Esophagus squamous epithelium (tissue), 5 donors: ENCODE measurements around the gene KIF13A. TPM values are rescaled to one million over a fixed set of nuclear protein-coding genes. Genes with fewer than 3 reads are reported as not detected.

Experiments
- DNase-seq: peaks from one replicate; lab custom pipeline; 2025; lab: John Stamatoyannopoulos, UW
- H3K27ac ChIP-seq, 4 donors: fragments of 200-600 bp; sonication (generic); one replicate each; pipeline ENCODE4 v1.5.1; 2016 to 2019; ENCODE audit warnings: mild to moderate bottlenecking in 1 of 4
- H3K27me3 ChIP-seq, 4 donors: fragments of 200-600 bp; sonication (generic); 1 replicate in 3 of 4; 2 replicates in 1 of 4; pipeline versions ENCODE4 v1.5.1 to v1.6.0; 2017 to 2021; ENCODE audit warnings: antibody characterized with exemption in 1 of 4
- H3K36me3 ChIP-seq, 3 donors: fragments of 200-600 bp; sonication (generic); one replicate each; pipeline ENCODE4 v1.5.1; 2016 to 2019
- H3K4me1 ChIP-seq, 3 donors: fragments of 200-600 bp; sonication (generic); one replicate each; pipeline ENCODE4 v1.5.1; 2017 to 2019
- H3K4me3 ChIP-seq, 4 donors: fragments of 200-600 bp; sonication (generic); 1 replicate in 3 of 4; 2 replicates in 1 of 4; pipeline ENCODE4 v1.5.1; 2016 to 2019; ENCODE audit warnings: mild to moderate bottlenecking in 2 of 4, moderate library complexity in 1 of 4
- H3K9me3 ChIP-seq, 3 donors: fragments of 200-600 bp; sonication (generic); one replicate each; pipeline ENCODE4 v1.5.1; 2016 to 2019
- POLR2A ChIP-seq, 4 donors: fragments of 450-650 bp; IDR thresholded peaks; one replicate each; pipeline ENCODE4 v1.6.1; 2017; ENCODE audit warnings: antibody characterized with exemption in 4 of 4, mild to moderate bottlenecking in 4 of 4, moderate library complexity in 3 of 4
- WGBS, 2 donors: methylation state at CpG; one replicate each; pipeline ENCODE4 v1.1.5; 2018; 5-methylcytosine and 5-hydroxymethylcytosine counted together
- intact Hi-C: fragments of 100-400 bp; cut with DNase I; formaldehyde crosslinking; loops from one replicate; pipeline ENCODE4 v1.15.0; 2022
- total RNA-seq, 4 donors: library from RNA; depleted of rRNA; stranded (reverse); fragments of >200 nt; gene quantifications; one replicate each; pipeline ENCODE4 v1.1.0, GENCODE V29; 2016
- TF ChIP-seq, protein P1 (sequence below), 6 experiments: fragments of 450-650 bp in 4 of 6; fragments of 200-600 bp in 2 of 6; sonication (generic) in 2 of 6; IDR thresholded peaks; one replicate each; pipeline ENCODE4 v1.5.1; 2016 to 2019; ENCODE audit warnings: antibody characterized with exemption in 6 of 6, mild to moderate bottlenecking in 4 of 6, moderate library complexity in 4 of 6
- donor health status: DM: yes; HTN: yes; CAD: no.

KIF13A gene
- total RNA-seq, 4 donors from 2014 or later: 18.7 to 34.5 (median 25.0) TPM

DNA sequence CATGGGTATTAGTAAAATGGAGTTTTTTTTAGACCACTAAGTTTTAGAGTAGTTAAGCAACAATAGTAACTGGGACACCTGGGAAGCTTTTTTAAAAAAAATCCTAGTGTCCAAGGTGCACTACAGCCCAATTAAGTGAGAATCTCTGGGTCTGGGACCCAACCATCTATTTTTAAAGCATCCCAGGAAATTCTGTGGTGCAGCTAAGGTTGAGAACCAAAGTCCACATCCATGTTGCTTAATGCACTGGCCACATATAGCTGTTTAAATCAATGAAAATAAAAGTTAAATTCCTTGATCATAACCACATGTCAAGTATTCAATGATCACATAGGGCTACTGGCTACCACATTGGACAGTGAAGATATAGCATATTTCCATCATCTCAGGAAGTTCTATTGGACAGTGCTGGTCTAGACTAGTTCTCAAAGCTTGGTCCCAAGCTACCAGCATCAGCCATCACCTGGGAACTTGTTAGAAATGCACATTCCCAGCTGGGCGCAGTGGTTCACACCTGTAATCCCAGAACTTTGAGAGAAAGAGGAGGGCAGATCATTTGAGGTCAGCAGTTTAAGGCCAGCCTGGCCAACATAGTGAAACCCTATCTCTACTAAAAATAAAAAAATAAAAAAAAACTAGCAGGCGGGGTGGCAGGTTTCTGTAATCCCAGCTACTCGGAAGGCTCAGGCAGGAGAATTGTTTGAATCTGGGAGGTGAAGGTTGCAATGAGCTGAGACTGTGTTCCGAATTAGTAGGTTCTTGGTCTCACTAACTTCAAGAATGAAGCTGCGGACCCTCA lies 12.7 kb downstream of the KIF13A start:
- TF ChIP-seq POLR2A (IDR thresholded peaks at IDR 0.05): no peak
- TF ChIP-seq, protein P1, sequence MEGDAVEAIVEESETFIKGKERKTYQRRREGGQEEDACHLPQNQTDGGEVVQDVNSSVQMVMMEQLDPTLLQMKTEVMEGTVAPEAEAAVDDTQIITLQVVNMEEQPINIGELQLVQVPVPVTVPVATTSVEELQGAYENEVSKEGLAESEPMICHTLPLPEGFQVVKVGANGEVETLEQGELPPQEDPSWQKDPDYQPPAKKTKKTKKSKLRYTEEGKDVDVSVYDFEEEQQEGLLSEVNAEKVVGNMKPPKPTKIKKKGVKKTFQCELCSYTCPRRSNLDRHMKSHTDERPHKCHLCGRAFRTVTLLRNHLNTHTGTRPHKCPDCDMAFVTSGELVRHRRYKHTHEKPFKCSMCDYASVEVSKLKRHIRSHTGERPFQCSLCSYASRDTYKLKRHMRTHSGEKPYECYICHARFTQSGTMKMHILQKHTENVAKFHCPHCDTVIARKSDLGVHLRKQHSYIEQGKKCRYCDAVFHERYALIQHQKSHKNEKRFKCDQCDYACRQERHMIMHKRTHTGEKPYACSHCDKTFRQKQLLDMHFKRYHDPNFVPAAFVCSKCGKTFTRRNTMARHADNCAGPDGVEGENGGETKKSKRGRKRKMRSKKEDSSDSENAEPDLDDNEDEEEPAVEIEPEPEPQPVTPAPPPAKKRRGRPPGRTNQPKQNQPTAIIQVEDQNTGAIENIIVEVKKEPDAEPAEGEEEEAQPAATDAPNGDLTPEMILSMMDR (IDR thresholded peaks at IDR 0.05): no peak
- peaks cover 0 to 6% (median 0%) of the 10 kb centered on the region in 3 donors for H3K36me3 ChIP-seq
- no peak overlapping the region for H3K27ac ChIP-seq
- no peaks in the 10 kb centered on the region for H3K9me3 ChIP-seq
- DNase-seq: no peak
- WGBS, 2 donors: 89 to 98% methylated on average over 5 of the region's 5 CpGs
- intact Hi-C loops: no loop called here
- H3K4me1 ChIP-seq: peaks cover 13 to 32% (median 14%) of the 10 kb centered on the region in 3 donors
- no peak overlapping the region for H3K4me3 ChIP-seq
- no peaks in the 10 kb centered on the region for H3K27me3 ChIP-seq

DNA sequence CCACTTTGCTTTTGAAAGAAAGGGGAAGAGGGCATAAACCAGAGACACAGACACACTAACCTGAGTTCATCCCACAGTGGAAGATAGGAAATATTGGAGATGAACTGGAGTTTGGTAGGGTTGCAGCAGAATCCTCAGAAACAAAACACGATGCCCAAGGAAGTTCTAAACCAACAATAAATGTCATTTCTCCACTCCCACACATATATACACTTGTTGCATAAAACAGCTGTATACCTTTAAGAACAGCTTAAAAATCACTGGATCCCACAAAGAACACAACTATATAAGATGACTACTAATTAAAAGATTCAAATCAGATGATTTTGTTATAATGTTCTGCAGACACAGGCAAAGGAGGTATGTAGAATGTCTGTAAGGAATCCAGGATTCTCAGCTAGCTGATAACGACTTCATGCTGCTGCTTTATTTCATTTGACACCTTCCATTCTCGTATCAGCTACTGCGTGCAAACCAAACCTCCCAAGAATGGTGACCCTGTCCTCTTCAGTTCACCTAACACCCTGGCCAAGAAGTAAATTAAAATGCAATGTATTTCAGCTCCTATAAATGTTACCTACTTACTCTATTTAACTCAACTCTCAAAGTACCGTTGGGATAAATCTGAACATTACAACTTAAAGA lies 14.3 kb downstream of the KIF13A start:
- TF ChIP-seq, protein P1 (IDR thresholded peaks at IDR 0.05): no peak
- no peak for TF ChIP-seq POLR2A (IDR thresholded peaks at IDR 0.05)
- Histone ChIP-seq H3K27me3 (no peaks in the 10 kb centered on the region), H3K4me1 (peaks cover 14 to 42% (median 16%) of the 10 kb centered on the region in 3 donors), H3K36me3 (peaks cover 0 to 6% (median 0%) of the 10 kb centered on the region in 3 donors), H3K9me3 (no peaks in the 10 kb centered on the region), H3K4me3 (no peak overlapping the region), H3K27ac (no peak overlapping the region)
- 62 to 64% methylated on average over 5 of the region's 5 CpGs for WGBS, 2 donors
- intact Hi-C loops: no loop called here
- no peak for DNase-seq

DNA sequence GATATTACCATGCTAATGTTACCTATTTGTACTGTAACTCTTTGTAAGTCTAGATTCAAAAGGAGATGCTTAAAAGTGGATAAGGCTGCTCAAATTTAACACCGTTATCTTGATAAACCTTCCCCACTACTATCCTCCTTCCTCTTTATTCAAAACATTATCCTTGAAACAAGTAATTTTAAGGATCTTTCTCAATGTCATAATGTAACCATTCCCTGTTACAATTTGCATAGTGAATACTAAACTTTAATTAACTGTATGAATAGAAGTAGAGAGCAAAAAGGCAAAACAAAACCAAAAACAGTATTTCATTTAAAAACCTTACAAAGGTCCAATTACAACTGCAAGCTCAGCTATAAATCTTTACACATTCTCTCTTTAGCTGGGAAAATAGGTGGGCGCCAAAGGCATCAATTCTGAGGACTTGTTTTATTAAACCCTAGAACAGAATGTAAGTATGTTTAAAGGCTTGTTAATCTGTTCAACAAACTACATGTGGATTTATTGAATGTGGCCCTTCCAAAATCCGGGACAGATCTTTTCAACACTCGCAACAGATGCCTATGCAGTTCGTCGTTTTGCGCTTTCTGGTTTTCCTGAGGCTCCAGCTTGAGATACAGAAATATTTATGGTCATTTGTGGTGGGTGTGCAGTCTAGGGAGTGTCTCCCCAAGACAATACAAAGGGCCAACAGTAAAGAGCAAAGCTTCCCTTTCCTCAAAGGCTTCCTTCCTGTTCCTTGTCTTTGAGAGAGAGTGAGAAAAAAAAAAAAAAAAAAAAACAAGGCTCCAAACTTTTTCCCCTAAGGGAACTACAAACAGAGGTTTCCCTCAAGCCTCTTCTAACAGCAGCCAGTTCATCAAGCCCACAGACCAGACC lies 15.1 kb downstream of the KIF13A start:
- no peak overlapping the region for H3K4me3 ChIP-seq
- WGBS, 2 donors: 57 to 69% methylated on average over 7 of the region's 7 CpGs
- H3K9me3 ChIP-seq: no peaks in the 10 kb centered on the region
- peaks cover 0 to 6% (median 0%) of the 10 kb centered on the region in 3 donors for H3K36me3 ChIP-seq
- peaks cover 14 to 45% (median 16%) of the 10 kb centered on the region in 3 donors for H3K4me1 ChIP-seq
- no peaks in the 10 kb centered on the region for H3K27me3 ChIP-seq
- intact Hi-C loops: no loop called here
- peak overlapping the region in 2 of 4 donors; percentile 19 to 50 for H3K27ac ChIP-seq
- DNase-seq: no peak
- TF ChIP-seq, protein P1 (IDR thresholded peaks at IDR 0.05): no peak
- TF ChIP-seq POLR2A (IDR thresholded peaks at IDR 0.05): no peak

DNA sequence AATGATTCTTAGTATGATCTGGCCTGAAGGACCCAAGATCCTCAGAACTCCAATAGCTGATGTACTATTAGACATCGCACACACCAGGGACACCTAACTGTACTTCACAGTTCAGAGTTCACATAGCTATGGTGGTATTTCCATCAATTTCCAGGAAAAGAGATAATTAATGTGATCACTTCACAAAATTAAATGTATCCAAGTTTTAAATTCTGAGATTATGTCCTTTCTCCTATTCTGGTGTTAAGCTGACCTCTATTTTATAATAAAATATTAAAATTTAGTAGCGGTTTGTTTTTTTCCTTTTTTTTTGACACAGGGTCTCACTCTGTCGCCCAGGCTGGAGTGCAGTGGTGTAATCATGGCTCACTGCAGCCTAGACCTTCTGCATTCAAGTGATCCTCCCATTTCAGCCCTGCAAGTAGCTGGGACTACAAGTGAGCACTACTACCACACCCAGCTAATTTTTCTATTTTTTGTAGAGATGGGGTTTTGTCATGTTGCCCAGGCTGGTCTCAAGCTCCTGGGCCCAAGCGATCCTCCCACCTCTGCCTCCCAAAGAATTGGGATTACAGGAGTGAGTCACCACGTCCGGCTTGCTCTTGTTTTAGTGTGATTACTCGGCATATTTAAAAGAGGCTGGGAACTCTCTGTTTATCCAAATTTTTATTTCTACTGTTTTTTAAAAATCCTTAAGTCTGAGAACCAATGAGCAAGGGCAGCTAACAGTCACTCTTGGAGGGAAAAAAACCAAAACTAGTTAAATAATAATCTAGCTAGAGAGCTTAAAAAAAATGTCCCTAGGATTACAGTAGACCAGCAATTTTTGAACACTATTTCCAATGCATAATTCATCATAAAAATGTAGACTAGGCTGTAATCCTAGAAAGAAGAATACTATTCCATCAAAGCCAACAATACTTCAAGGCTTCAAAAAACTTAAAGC lies 16.0 kb downstream of the KIF13A start:
- Histone ChIP-seq H3K36me3 (peaks cover 0 to 4% (median 0%) of the 10 kb centered on the region in 3 donors), H3K4me3 (no peak overlapping the region), H3K4me1 (peaks cover 14 to 45% (median 16%) of the 10 kb centered on the region in 3 donors), H3K27ac (peak overlapping the region in 2 of 4 donors; percentile 19 to 50), H3K27me3 (no peaks in the 10 kb centered on the region), H3K9me3 (no peaks in the 10 kb centered on the region)
- intact Hi-C loops: no loop called here
- TF ChIP-seq, protein P1 (IDR thresholded peaks at IDR 0.05): no peak
- no peak for TF ChIP-seq POLR2A (IDR thresholded peaks at IDR 0.05)
- no peak for DNase-seq
- WGBS, 2 donors: 44 to 59% methylated on average over 6 to 7 of the region's 7 CpGs
